ENCODE data around the gene FAM181A.

DNA sequence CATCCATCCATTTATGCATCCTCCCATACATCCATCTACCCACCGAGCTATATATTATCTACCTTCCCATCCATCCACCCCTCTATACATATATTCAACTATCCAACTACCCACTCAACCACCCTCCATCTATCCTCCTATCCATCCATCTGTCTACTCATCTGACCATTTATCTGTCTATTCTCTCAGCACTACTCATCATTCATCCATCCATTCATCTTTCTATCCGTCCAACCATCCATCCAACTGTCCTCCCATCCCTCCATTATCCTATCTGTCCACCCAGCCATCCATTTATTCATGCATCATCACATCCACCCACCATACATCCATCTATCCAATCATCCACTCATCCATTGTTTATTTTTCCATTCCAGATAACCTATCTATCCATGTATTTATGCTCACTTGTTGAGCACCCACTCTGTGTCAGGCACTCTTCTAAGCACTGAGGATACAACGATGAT lies 37.7 kb downstream of the FAM181A start:
- no peak for TF ChIP-seq CTCF (IDR thresholded peaks at IDR 0.05)
- no peak for TF ChIP-seq EP300 (IDR thresholded peaks at IDR 0.05; ENCODE audit: low read depth)
- TF ChIP-seq POLR2AphosphoS5 (IDR thresholded peaks at IDR 0.05): no peak
